NCI-H460 (cell line): Measurements from ENCODE around the gene SPSB2. TPM values are rescaled to one million over a fixed set of nuclear protein-coding genes. Genes with fewer than 3 reads are reported as not detected.
"Not testable (repeated sequence)": the region's sequence is repeated elsewhere in the genome, so short reads cannot be mapped to it uniquely, and the experiment has no call there.

ENCODE experiments used
- DNase-seq: peaks from one replicate; pipeline ENCODE4 v3.0.0-alpha.2; 2016; ENCODE audit warnings: low read depth; ENCODE audit errors: extremely low read depth
- total RNA-seq: library from RNA; depleted of rRNA; stranded (reverse); fragments of >200 nt; shearing (Covaris generic); gene quantifications from 2 replicates; pipeline ENCODE4 v1.2.3, GENCODE V29; 2014

Gene SPSB2
- total RNA-seq, 1 experiment from 2014 or later: 8.1 TPM

GRCh38 chr12:6872073-6873048, 742 bp downstream of the SPSB2 start:
- DNase-seq: peak; percentile 62

- DNase-seq: no peak
Measured at GRCh38 chr12:6871052-6871957, 1.8 kb downstream of the SPSB2 start.

- DNase-seq: not testable (repeated sequence)
Measured at GRCh38 chr12:6870304-6870703, 2.8 kb downstream of the SPSB2 start.

GRCh38 chr12:6869049-6870021, 3.8 kb downstream of the SPSB2 start:
- peak; percentile 58 for DNase-seq

- no peak for DNase-seq
Measured at GRCh38 chr12:6868211-6869048, 4.7 kb downstream of the SPSB2 start.

GRCh38 chr12:6867413-6868210, 5.5 kb downstream of the SPSB2 start, which contains the start of gene TPI1:
TPI1 (plus strand) TSS chr12:6867531; CDS start chr12:6867567, 36 bp downstream.
- DNase-seq: peak; percentile 63

GRCh38 chr12:6866920-6867412, 6.1 kb downstream of the SPSB2 start:
- no peak for DNase-seq

- DNase-seq: no peak
Measured at GRCh38 chr12:6866163-6866919, 6.8 kb downstream of the SPSB2 start.

- not testable (repeated sequence) for DNase-seq
Measured at GRCh38 chr12:6865307-6865706, 7.8 kb downstream of the SPSB2 start.

GRCh38 chr12:6863586-6864321, 9.3 kb downstream of the SPSB2 start:
- DNase-seq: no peak

GRCh38 chr12:6863033-6863432, 10.1 kb downstream of the SPSB2 start:
- no peak for DNase-seq

GRCh38 chr12:6861391-6861790, 11.7 kb downstream of the SPSB2 start:
- DNase-seq: no peak

- no peak for DNase-seq
Measured at GRCh38 chr12:6860942-6861341, 12.2 kb downstream of the SPSB2 start.

GRCh38 chr12:6860116-6860515, 13.0 kb downstream of the SPSB2 start:
- DNase-seq: no peak

GRCh38 chr12:6858799-6859198, 14.3 kb downstream of the SPSB2 start:
- no peak for DNase-seq

- DNase-seq: no peak
Measured at GRCh38 chr12:6855322-6855721, 17.8 kb downstream of the SPSB2 start.

- DNase-seq: no peak
Measured at GRCh38 chr12:6854036-6854435, 19.1 kb downstream of the SPSB2 start.
